Measurements from ENCODE around the gene TRIM54.

- no peak for TF ChIP-seq CTCF (IDR thresholded peaks at IDR 0.05)
- peak; percentile 97 for TF ChIP-seq POLR2A (IDR thresholded peaks at IDR 0.05)
Observed at GRCh38 chr2:27322766-27323595, 40.8 kb downstream of the TRIM54 start, which contains the start of gene MPV17.

Measured in right lobe of liver (tissue), 4 donors.